ENCODE results near the gene CBL.

DNA sequence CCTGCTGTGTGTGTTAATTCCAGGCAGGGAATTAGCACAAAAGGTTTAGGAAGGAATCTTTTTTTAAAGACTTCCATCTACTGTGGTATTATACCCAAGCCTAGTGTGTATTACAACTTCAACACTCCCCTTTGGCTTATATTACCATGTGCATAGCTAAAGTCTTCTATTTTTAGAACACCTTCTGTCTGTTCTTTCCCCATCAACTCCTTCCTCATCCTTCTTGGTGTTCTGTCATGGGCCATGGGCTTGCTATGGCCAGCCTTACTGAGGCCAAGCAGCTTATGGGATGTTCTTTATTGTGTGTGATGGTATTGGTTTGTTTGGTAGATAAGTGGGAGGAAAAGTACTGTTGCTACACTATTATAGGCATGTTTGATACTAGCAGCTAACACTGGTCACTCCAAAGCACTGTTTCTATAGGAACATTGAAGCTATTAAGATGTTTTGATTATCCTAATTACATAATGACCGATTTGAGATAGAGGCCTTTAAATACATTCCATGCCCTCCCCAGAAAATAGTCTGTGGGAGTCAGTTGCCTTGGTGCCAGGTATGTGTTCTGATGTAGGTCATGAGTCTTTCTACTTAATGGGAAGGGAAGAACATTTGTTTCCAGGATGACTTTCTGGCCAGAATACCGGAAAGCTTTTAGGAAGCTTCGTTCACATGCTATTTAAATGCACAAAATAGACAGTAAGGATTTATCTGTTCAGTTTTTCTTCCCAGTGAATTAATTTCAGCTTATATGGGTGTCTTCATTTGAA lies 94.2 kb downstream of the CBL start:
- TF ChIP-seq POLR2A (IDR thresholded peaks at IDR 0.05) (no peak), CTCF (IDR thresholded peaks at IDR 0.05) (no peak)
